H1 (cell line): ENCODE results near the gene TSC2. TPM values are rescaled to one million over a fixed set of nuclear protein-coding genes. Genes with fewer than 3 reads are reported as not detected.
"Not testable (repeated sequence)": the region's sequence is repeated elsewhere in the genome, so short reads cannot be mapped to it uniquely, and the experiment has no call there.

Source experiments
- CTCF ChIA-PET: fragments of 300-600 bp; sonication (Branson Sonifier 250); formaldehyde crosslinking; loops from one replicate; lab custom pipeline; 2021; ENCODE audit not compliant: partially characterized antibody; lab: Charles Lee
- POLR2A ChIA-PET: fragments of 300-600 bp; sonication (Branson Sonifier 250); formaldehyde crosslinking; loops from one replicate; lab custom pipeline; 2021; ENCODE audit warnings: inconsistent platforms; ENCODE audit not compliant: partially characterized antibody; lab: Charles Lee
- DNase-seq, 2 experiments: peaks; one replicate each; pipeline versions ENCODE4 v3.0.0 to v3.0.0-alpha.2; 2010 to 2022; ENCODE audit warnings: low spot score in 2 of 2, low read depth in 1 of 2, mixed read lengths in 1 of 2
- FAIRE-seq: peaks from 2 replicates; lab custom pipeline; 2011; peaks lifted over from hg19 to GRCh38; lab: Jason Lieb, UNC
- H2AFZ ChIP-seq: 2 replicates; pipeline ENCODE4 v1.8.1; 2012; ENCODE audit warnings: low read length, inconsistent platforms
- H2AK5ac ChIP-seq: 2 replicates; pipeline ENCODE4 v1.6.1; 2013; ENCODE audit warnings: low read depth, low read length
- H2BK120ac ChIP-seq: replicated peaks from 2 replicates; pipeline ENCODE3; 2013; ENCODE audit warnings: low read depth, low read length, inconsistent platforms
- H2BK12ac ChIP-seq: 2 replicates; pipeline ENCODE4 v1.6.1; 2013; ENCODE audit warnings: low read depth, low read length
- H2BK15ac ChIP-seq: 2 replicates; pipeline ENCODE4 v1.6.1; 2013; ENCODE audit warnings: low read length
- H2BK20ac ChIP-seq: 2 replicates; pipeline ENCODE4 v1.6.1; 2013; ENCODE audit warnings: low read length
- H2BK5ac ChIP-seq: 2 replicates; pipeline ENCODE4 v1.6.1; 2013; ENCODE audit warnings: low read depth, low read length
- H3K14ac ChIP-seq: 2 replicates; pipeline ENCODE4 v1.6.1; 2013; ENCODE audit warnings: inconsistent platforms; ENCODE audit not compliant: insufficient read length
- H3K18ac ChIP-seq: 2 replicates; pipeline ENCODE4 v1.6.1; 2013; ENCODE audit warnings: low read length; ENCODE audit errors: extremely low read depth
- H3K23ac ChIP-seq: 2 replicates; pipeline ENCODE4 v1.6.1; 2013; ENCODE audit warnings: inconsistent platforms; ENCODE audit not compliant: insufficient read length
- H3K23me2 ChIP-seq: 2 replicates; pipeline ENCODE4 v1.6.1; 2013; ENCODE audit warnings: low read depth, low read length
- H3K27ac ChIP-seq: 2 replicates; pipeline ENCODE4 v1.6.1; 2011; ENCODE audit warnings: low read depth, low read length, inconsistent platforms
- H3K27me3 ChIP-seq, 4 experiments: replicated peaks in 1 of 4; 1 replicate in 1 of 4; 2 replicates in 3 of 4; pipeline versions ENCODE4 v1.6.1 to v1.8.1; 2011 to 2013; ENCODE audit warnings: low read length in 3 of 4, mild to moderate bottlenecking in 3 of 4, inconsistent platforms in 2 of 4, mixed read lengths in 2 of 4, moderate library complexity in 1 of 4; ENCODE audit not compliant: control insufficient read depth in 3 of 4, insufficient read depth in 3 of 4; ENCODE audit errors: extremely low read depth in 1 of 4
- H3K36me3 ChIP-seq, 4 experiments: 2 replicates each; pipeline versions ENCODE4 v1.6.1 to v1.8.1; 2011 to 2013; ENCODE audit warnings: mild to moderate bottlenecking in 4 of 4, low read length in 3 of 4, moderate library complexity in 2 of 4, control low read depth in 1 of 4, inconsistent platforms in 1 of 4; ENCODE audit not compliant: insufficient read depth in 4 of 4, control insufficient read depth in 2 of 4
- H3K4ac ChIP-seq: replicated peaks from 2 replicates; pipeline ENCODE3; 2013; ENCODE audit warnings: low read length, low read depth, mixed read lengths, inconsistent platforms; ENCODE audit not compliant: insufficient read length
- H3K4me1 ChIP-seq, 4 experiments: replicated peaks in 1 of 4; 1 replicate in 1 of 4; 2 replicates in 3 of 4; pipeline versions ENCODE4 v1.6.1 to v1.8.1; 2011 to 2013; ENCODE audit warnings: low read length in 3 of 4, inconsistent platforms in 2 of 4, mixed read lengths in 1 of 4; ENCODE audit not compliant: insufficient read depth in 4 of 4, control insufficient read depth in 3 of 4
- H3K4me2 ChIP-seq, 2 experiments: 2 replicates each; pipeline versions ENCODE4 v1.6.1 to v1.8.1; 2011 to 2013; ENCODE audit warnings: low read depth in 2 of 2, low read length in 2 of 2, control low read depth in 1 of 2, inconsistent platforms in 1 of 2, mild to moderate bottlenecking in 1 of 2; ENCODE audit not compliant: insufficient read depth in 1 of 2
- H3K4me3 ChIP-seq, 4 experiments: fragments of 200-600, 300-600 bp in 1 of 4; sonication (generic), shearing (Covaris generic), sonication (Bioruptor Twin) in 1 of 4; 2 replicates each; pipeline versions ENCODE4 v1.5.1 to v1.8.1; 2011 to 2016; ENCODE audit warnings: low read length in 4 of 4, low read depth in 3 of 4, control low read depth in 2 of 4, inconsistent platforms in 2 of 4, mild to moderate bottlenecking in 2 of 4, mixed read lengths in 1 of 4, moderate library complexity in 1 of 4; ENCODE audit not compliant: insufficient read depth in 2 of 4; ENCODE audit errors: extremely low read depth in 1 of 4
- H3K56ac ChIP-seq: replicated peaks from 2 replicates; pipeline ENCODE3; 2013; ENCODE audit warnings: low read depth, mild to moderate bottlenecking, mixed read lengths, low read length, inconsistent platforms; ENCODE audit not compliant: insufficient read length
- H3K79me1 ChIP-seq: 2 replicates; pipeline ENCODE4 v1.6.1; 2013; ENCODE audit warnings: low read depth, low read length, control low read depth
- H3K79me2 ChIP-seq, 2 experiments: 2 replicates each; pipeline versions ENCODE4 v1.6.1 to v1.8.1; 2012 to 2013; ENCODE audit warnings: low read length in 2 of 2, mild to moderate bottlenecking in 2 of 2, inconsistent platforms in 1 of 2; ENCODE audit not compliant: insufficient read depth in 2 of 2, control insufficient read depth in 1 of 2
- H3K9ac ChIP-seq, 4 experiments: replicated peaks in 1 of 4; 1 replicate in 1 of 4; 2 replicates in 3 of 4; pipeline versions ENCODE4 v1.6.1 to v1.8.1; 2011 to 2013; ENCODE audit warnings: low read depth in 3 of 4, low read length in 3 of 4, control low read depth in 2 of 4, mild to moderate bottlenecking in 2 of 4, moderate library complexity in 2 of 4, inconsistent platforms in 1 of 4; ENCODE audit errors: extremely low read depth in 1 of 4
- H3K9me3 ChIP-seq, 2 experiments: 2 replicates each; pipeline versions ENCODE4 v1.6.1 to v1.8.1; 2012 to 2013; ENCODE audit warnings: mild to moderate bottlenecking in 2 of 2, moderate library complexity in 2 of 2, control low read depth in 1 of 2, inconsistent platforms in 1 of 2, low read depth in 1 of 2, low read length in 1 of 2, mixed read lengths in 1 of 2; ENCODE audit not compliant: insufficient read depth in 2 of 2
- H4K20me1 ChIP-seq, 2 experiments: replicated peaks in 1 of 2; 2 replicates each; pipeline versions ENCODE3 to v1.8.1; 2011 to 2013; ENCODE audit warnings: inconsistent platforms in 2 of 2, low read length in 2 of 2, mild to moderate bottlenecking in 1 of 2; ENCODE audit not compliant: insufficient read depth in 2 of 2, control insufficient read depth in 1 of 2
- H4K5ac ChIP-seq: 2 replicates; pipeline ENCODE4 v1.6.1; 2013; ENCODE audit warnings: low read length, low read depth, mixed read lengths, inconsistent platforms; ENCODE audit not compliant: insufficient read length
- H4K8ac ChIP-seq: 2 replicates; pipeline ENCODE4 v1.8.0; 2013; ENCODE audit warnings: mild to moderate bottlenecking, moderate library complexity, low read length, inconsistent platforms; ENCODE audit not compliant: insufficient read depth; ENCODE audit errors: extremely low read depth
- H4K91ac ChIP-seq: replicated peaks from 2 replicates; pipeline ENCODE3; 2013; ENCODE audit warnings: low read length, mixed read lengths, inconsistent platforms; ENCODE audit not compliant: insufficient read length
- TAF1 ChIP-seq: IDR thresholded peaks from 2 replicates; pipeline ENCODE4 v1.6.1; 2011; ENCODE audit warnings: mild to moderate bottlenecking, low read depth, low read length
- WGBS, 2 experiments: shearing (Covaris generic) in 1 of 2; methylation state at CpG; one replicate each; pipeline versions ENCODE4 v1.1.6 to v1.1.7; 2013 to 2015; ENCODE audit warnings: low lambda C conversion rate in 2 of 2, mixed read lengths in 2 of 2, inconsistent platforms in 1 of 2, low coverage in 1 of 2, missing lambda C conversion rate in 1 of 2; ENCODE audit not compliant: insufficient replicate concordance in 2 of 2, insufficient coverage in 1 of 2, insufficient read length in 1 of 2; ENCODE audit errors: extremely low coverage in 1 of 2, missing lambda C conversion rate in 1 of 2; 5-methylcytosine and 5-hydroxymethylcytosine counted together
- polyA plus RNA-seq, 7 experiments: library from polyadenylated mRNA; depleted of rRNA in 3 of 7; stranded (reverse) in 5 of 7; unstranded in 2 of 7; fragments of >200 nt in 5 of 7; fragments of 200-250 nt in 2 of 7; gene quantifications; 1 replicate in 5 of 7; 2 replicates in 1 of 7; 4 replicates in 1 of 7; pipeline versions ENCODE4 v1.2.1 to v1.2.3, GENCODE V29; 2011 to 2013; ENCODE audit warnings: missing spikeins in 2 of 7, mixed read lengths in 2 of 7
- total RNA-seq: library from RNA; stranded (reverse); fragmentation: NEBNext Ultra II Directional; extraction: Animal tissue kit (Norgen Biotek cat#: 25700); gene quantifications from 2 replicates; pipeline ENCODE4 v1.2.1, GENCODE V29; 2021

Gene TSC2
- total and polyA plus RNA-seq, 2 of the 8 experiments (the other 6 are each of a cell fraction or from before 2014, with no cell fraction given), result 65.9 to 96.6 TPM

- H3K27ac ChIP-seq, H3K79me1 ChIP-seq, H3K18ac ChIP-seq, H3K27me3 ChIP-seq, FAIRE-seq, CTCF ChIA-PET, H2BK20ac ChIP-seq, H3K9ac ChIP-seq, H3K23ac ChIP-seq, H2AFZ ChIP-seq, DNase-seq, H4K5ac ChIP-seq, H3K23me2 ChIP-seq, H3K4me3 ChIP-seq, H3K36me3 ChIP-seq, H2BK120ac ChIP-seq, H2AK5ac ChIP-seq, H3K14ac ChIP-seq, H2BK15ac ChIP-seq, H2BK5ac ChIP-seq, H4K91ac ChIP-seq, H3K56ac ChIP-seq, H3K9me3 ChIP-seq, H4K8ac ChIP-seq, H3K4ac ChIP-seq, H3K4me2 ChIP-seq, H4K20me1 ChIP-seq: not testable (repeated sequence)
- TF ChIP-seq TAF1, result 0 out of 2 replicates have a peak, but pooled peaks have one; percentile 18
- POLR2A ChIA-PET, result interaction anchor here (1.2 to 1.3 kb wide), 2 partner anchors 25 to 28 kb away, joined by 3 to 5 read pairs; partner anchors contain the start of gene TRAF7
- H3K79me2 ChIP-seq, result peaks cover 0 to 20% of the 10 kb centered on the region in 2 experiments; a peak in 2 of 4 replicates
- H2BK12ac ChIP-seq, result 0 out of 2 replicates have a peak overlapping the region, but pooled peaks have one; percentile 60
- WGBS, 2 experiments, result 14% methylated on average over 3 of the region's 3 CpGs; no CpG with 5 or more reads in 1 of the 2 experiments
- H3K4me1 ChIP-seq, result peaks cover 0 to 23% (median 14%) of the 10 kb centered on the region in 4 experiments; a peak in 6 of 7 replicates
Observed at GRCh38 chr16:2127630-2128280, 80.0 kb downstream of the TSC2 start.
